Breast epithelium (tissue), 3 donors: ENCODE data around the gene RXFP2.

Source experiments
- CTCF ChIP-seq, 3 donors: fragments of 450-650 bp; IDR thresholded peaks; one replicate each; pipeline ENCODE4 v1.5.1; 2016 to 2017; ENCODE audit warnings: antibody characterized with exemption in 3 of 3, mild to moderate bottlenecking in 3 of 3, moderate library complexity in 3 of 3
- POLR2AphosphoS5 ChIP-seq, 3 donors: sonication (generic); formaldehyde crosslinking; IDR thresholded peaks; one replicate each; pipeline ENCODE4 v1.6.1; 2017; ENCODE audit warnings: antibody characterized with exemption in 3 of 3

GRCh38 chr13:31798189-31798588 lies 58.9 kb downstream of the RXFP2 start:
- TF ChIP-seq POLR2AphosphoS5 (IDR thresholded peaks at IDR 0.05) (no peak), CTCF (IDR thresholded peaks at IDR 0.05) (no peak)
